HL-60 (cell line): ENCODE data around the gene DLL4.
"Not testable (repeated sequence)": the region's sequence is repeated elsewhere in the genome, so short reads cannot be mapped to it uniquely, and the experiment has no call there.

Experiments
- DNase-seq, 2 experiments: peaks; one replicate each; pipeline ENCODE4 v3.0.0-alpha.2; 2010 to 2020; ENCODE audit warnings: low read depth in 1 of 2, low spot score in 1 of 2
- H3K27ac ChIP-seq: fragments of 250-450 bp; sonication (Bioruptor Pico); replicated peaks from 2 replicates; pipeline ENCODE4 v1.5.1; 2020; ENCODE audit warnings: mild to moderate bottlenecking, moderate library complexity
- H3K27me3 ChIP-seq: fragments of 250-450 bp; sonication (Bioruptor Pico); 2 replicates; pipeline ENCODE4 v1.5.1; 2021; ENCODE audit warnings: mild to moderate bottlenecking, moderate library complexity; ENCODE audit not compliant: insufficient read depth, poor library complexity, severe bottlenecking
- H3K4me3 ChIP-seq: replicated peaks from 2 replicates; pipeline ENCODE4 v1.5.1; 2011; ENCODE audit warnings: mild to moderate bottlenecking, control low read depth, low read length; ENCODE audit not compliant: insufficient read depth
- GABPA ChIP-seq: IDR thresholded peaks from 2 replicates; pipeline ENCODE4 v1.6.1; 2012; ENCODE audit warnings: low read depth
- POLR2AphosphoS5 ChIP-seq: IDR thresholded peaks from 2 replicates; pipeline ENCODE4 v1.6.1; 2012; ENCODE audit warnings: low read depth
- SPI1 ChIP-seq: IDR thresholded peaks from 2 replicates; pipeline ENCODE4 v1.6.1; 2012; ENCODE audit warnings: low read depth, mild to moderate bottlenecking, borderline replicate concordance
- TF ChIP-seq, protein P1 (sequence below): IDR thresholded peaks from 2 replicates; pipeline ENCODE4 v1.6.1; 2012; ENCODE audit warnings: low read depth; ENCODE audit not compliant: insufficient replicate concordance
- TF ChIP-seq, protein P2 (sequence below): IDR thresholded peaks from one replicate; pipeline ENCODE4 v1.5.1; 2011; ENCODE audit warnings: low read length, control low read depth, inconsistent platforms; ENCODE audit not compliant: insufficient read depth

DLL4 gene

DNA sequence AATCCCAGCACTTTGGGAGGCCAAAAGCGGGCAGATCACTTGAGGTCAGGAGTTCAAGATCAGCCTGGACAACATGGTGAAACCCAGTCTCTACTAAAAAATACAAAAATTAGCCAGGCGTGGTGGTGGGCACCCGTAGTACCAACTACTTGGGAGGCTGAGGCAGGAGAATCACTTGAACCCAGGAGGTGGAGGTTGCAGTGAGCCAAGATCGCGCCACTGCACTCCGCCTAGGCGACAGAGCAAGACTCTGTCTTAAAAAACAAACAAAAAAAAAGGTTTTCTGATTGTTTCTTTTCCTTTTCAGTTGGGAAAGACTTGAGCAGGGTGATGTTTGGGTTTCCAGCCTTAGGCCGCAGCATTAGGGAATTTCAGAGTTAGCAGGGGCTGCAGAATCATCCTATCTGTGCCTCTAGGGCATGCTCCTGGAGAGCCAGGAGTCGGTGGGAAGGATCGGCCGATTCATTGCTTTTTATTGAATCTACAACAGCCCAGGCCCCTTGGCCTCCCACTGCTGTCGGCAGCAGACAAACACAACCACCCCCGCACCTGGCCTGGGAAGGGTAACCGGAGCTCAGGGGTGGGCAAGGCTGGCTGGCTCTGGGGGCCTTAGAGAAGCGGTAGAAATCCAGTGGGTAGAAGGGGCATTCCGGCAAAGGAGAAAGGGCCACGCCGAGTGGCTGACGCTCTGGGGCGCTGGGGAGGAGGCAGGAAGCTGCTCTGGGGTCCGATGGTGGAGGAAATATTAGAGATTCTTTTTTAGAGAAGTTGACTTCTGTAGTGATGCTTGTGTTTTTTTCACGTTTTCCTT is 30.4 kb downstream of the DLL4 start:
- DNase-seq, result no peak
- no peaks in the 10 kb centered on the region for H3K27me3 ChIP-seq
- TF ChIP-seq, protein P1, sequence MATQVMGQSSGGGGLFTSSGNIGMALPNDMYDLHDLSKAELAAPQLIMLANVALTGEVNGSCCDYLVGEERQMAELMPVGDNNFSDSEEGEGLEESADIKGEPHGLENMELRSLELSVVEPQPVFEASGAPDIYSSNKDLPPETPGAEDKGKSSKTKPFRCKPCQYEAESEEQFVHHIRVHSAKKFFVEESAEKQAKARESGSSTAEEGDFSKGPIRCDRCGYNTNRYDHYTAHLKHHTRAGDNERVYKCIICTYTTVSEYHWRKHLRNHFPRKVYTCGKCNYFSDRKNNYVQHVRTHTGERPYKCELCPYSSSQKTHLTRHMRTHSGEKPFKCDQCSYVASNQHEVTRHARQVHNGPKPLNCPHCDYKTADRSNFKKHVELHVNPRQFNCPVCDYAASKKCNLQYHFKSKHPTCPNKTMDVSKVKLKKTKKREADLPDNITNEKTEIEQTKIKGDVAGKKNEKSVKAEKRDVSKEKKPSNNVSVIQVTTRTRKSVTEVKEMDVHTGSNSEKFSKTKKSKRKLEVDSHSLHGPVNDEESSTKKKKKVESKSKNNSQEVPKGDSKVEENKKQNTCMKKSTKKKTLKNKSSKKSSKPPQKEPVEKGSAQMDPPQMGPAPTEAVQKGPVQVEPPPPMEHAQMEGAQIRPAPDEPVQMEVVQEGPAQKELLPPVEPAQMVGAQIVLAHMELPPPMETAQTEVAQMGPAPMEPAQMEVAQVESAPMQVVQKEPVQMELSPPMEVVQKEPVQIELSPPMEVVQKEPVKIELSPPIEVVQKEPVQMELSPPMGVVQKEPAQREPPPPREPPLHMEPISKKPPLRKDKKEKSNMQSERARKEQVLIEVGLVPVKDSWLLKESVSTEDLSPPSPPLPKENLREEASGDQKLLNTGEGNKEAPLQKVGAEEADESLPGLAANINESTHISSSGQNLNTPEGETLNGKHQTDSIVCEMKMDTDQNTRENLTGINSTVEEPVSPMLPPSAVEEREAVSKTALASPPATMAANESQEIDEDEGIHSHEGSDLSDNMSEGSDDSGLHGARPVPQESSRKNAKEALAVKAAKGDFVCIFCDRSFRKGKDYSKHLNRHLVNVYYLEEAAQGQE, result no peak
- no peak for TF ChIP-seq POLR2AphosphoS5
- TF ChIP-seq, protein P2, sequence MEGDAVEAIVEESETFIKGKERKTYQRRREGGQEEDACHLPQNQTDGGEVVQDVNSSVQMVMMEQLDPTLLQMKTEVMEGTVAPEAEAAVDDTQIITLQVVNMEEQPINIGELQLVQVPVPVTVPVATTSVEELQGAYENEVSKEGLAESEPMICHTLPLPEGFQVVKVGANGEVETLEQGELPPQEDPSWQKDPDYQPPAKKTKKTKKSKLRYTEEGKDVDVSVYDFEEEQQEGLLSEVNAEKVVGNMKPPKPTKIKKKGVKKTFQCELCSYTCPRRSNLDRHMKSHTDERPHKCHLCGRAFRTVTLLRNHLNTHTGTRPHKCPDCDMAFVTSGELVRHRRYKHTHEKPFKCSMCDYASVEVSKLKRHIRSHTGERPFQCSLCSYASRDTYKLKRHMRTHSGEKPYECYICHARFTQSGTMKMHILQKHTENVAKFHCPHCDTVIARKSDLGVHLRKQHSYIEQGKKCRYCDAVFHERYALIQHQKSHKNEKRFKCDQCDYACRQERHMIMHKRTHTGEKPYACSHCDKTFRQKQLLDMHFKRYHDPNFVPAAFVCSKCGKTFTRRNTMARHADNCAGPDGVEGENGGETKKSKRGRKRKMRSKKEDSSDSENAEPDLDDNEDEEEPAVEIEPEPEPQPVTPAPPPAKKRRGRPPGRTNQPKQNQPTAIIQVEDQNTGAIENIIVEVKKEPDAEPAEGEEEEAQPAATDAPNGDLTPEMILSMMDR, result no peak
- no peak for TF ChIP-seq GABPA
- TF ChIP-seq SPI1, result no peak
- H3K4me3 ChIP-seq, result no peak overlapping the region
- H3K27ac ChIP-seq, result no peak overlapping the region

- Histone ChIP-seq H3K27ac (no peak overlapping the region), H3K27me3 (no peaks in the 10 kb centered on the region), H3K4me3 (no peak overlapping the region)
- TF ChIP-seq POLR2AphosphoS5, result no peak
- DNase-seq, result no peak
Observed at GRCh38 chr15:40960151-40960885, 31.2 kb downstream of the DLL4 start.

- TF ChIP-seq POLR2AphosphoS5 (no peak), SPI1 (no peak), GABPA (no peak)
- TF ChIP-seq, protein P1, result no peak
- TF ChIP-seq, protein P2, result no peak
- Histone ChIP-seq H3K27me3 (no peaks in the 10 kb centered on the region), H3K27ac (no peak overlapping the region), H3K4me3 (no peak overlapping the region)
- no peak for DNase-seq
Observed at GRCh38 chr15:40960925-40961324, 31.8 kb downstream of the DLL4 start.

- not testable (repeated sequence) for H3K27me3 ChIP-seq, DNase-seq, H3K27ac ChIP-seq, H3K4me3 ChIP-seq
Observed at GRCh38 chr15:40961740-40962139, 32.6 kb downstream of the DLL4 start.

GRCh38 chr15:40962317-40962716 is 33.2 kb downstream of the DLL4 start:
- H3K27ac ChIP-seq, DNase-seq, H3K27me3 ChIP-seq: not testable (repeated sequence)

More at GRCh38 chr15:40962317-40962716, 33.2 kb downstream of the DLL4 start:
- not testable (repeated sequence) for H3K4me3 ChIP-seq
